Nasal cavity respiratory epithelium epithelial cell of viscerocranial mucosa (primary cell): ENCODE data around the gene RNF34. TPM values are rescaled to one million over a fixed set of nuclear protein-coding genes. Genes with fewer than 3 reads are reported as not detected.

ENCODE experiments used
- total RNA-seq: library from RNA; depleted of rRNA; stranded (reverse); fragments of >200 nt; gene quantifications from 2 replicates; pipeline ENCODE4 v1.2.3, GENCODE V29; 2014

Gene RNF34, protein sequence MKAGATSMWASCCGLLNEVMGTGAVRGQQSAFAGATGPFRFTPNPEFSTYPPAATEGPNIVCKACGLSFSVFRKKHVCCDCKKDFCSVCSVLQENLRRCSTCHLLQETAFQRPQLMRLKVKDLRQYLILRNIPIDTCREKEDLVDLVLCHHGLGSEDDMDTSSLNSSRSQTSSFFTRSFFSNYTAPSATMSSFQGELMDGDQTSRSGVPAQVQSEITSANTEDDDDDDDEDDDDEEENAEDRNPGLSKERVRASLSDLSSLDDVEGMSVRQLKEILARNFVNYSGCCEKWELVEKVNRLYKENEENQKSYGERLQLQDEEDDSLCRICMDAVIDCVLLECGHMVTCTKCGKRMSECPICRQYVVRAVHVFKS
- total RNA-seq = 69.0 and 70.8 TPM in 2 replicates

GRCh38 chr12:121399391-121400331 is at the start of gene RNF34:
RNF34 (plus strand) TSS chr12:121400118; CDS start chr12:121400213, 95 bp downstream.

GRCh38 chr12:121351820-121352681 is 47.9 kb upstream of the RNF34 start, which contains the start of gene ANAPC5:
ANAPC5 (minus strand) TSS chr12:121352411; CDS start chr12:121352340, 71 bp downstream.

Other genes with a start within 250 kb of the RNF34 start
- 11.6 and 26.1 TPM in 2 replicates for gene P2RX4, start 190.0 kb upstream of the RNF34 start, total RNA-seq
- gene CAMKK2, start 103.4 kb upstream of the RNF34 start, total RNA-seq = 11.6 and 34.5 TPM in 2 replicates
- 103 and 116 TPM in 2 replicates for gene ANAPC5, start 47.7 kb upstream of the RNF34 start, total RNA-seq
- 20.7 and 24.9 TPM in 2 replicates for gene KDM2B, start 180.9 kb downstream of the RNF34 start, total RNA-seq
- 16.0 and 18.5 TPM in 2 replicates for gene ORAI1, start 226.4 kb downstream of the RNF34 start, total RNA-seq